Iris pigment epithelial cell (primary cell): ENCODE data around the gene KCNB1.

ENCODE experiments used
- DNase-seq: peaks from one replicate; pipeline ENCODE4 v3.0.0-alpha.2; 2011; ENCODE audit warnings: low read depth

The KCNB1 gene

GRCh38 chr20:49409302-49409974 lies 73.0 kb downstream of the KCNB1 start:
- no peak for DNase-seq

GRCh38 chr20:49408509-49409104 lies 73.9 kb downstream of the KCNB1 start:
- no peak for DNase-seq

GRCh38 chr20:49406666-49407065 lies 75.8 kb downstream of the KCNB1 start:
- no peak for DNase-seq

DNA sequence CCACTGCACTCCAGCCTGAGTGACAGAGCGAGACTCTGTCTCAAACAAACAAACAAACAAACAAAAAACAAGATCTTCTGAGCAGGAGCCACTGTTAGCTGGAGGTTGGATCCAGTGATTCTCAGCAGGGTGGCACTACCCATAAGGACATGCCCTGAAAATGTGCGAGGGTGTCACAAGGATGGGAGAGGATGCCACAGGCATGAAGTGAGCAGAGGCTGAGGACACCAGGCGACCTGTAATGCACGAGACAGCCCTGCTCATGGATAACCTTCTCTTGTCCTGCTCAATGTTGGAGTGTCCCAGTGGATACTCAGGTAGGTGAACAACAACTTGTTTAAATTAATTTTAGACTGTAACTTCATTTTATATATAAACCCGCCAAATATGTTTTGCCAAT lies 76.8 kb downstream of the KCNB1 start:
- DNase-seq = no peak

DNA sequence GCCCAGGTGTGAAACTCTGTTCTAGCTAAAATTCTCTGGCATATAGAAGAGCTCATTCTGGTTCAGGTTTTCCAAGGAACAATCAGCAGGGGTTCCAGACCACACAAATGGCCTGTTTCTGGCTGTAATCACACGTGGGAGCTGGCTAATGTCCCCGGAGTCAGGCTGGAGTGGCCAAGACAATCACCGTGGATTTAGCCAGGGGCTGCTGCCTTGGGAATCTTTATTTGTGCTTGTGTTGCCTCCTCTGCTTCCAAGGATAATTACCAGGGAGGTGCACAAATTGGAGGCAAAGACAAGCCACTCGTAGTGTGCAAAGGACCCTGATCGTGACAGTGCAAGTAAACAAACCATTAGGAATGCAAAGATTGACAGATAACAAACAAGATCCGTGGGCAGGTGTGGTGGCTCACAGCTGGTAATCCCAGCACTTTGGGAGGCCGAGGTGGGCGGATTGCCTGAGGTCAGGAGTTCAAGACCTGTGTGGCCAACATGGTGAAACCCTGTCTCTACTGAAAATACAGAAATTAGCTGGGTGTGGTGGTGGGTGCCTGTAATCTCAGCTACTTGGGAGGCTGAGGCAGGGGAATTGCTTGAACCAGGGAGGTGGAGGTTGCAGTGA lies 77.3 kb downstream of the KCNB1 start:
- DNase-seq = no peak

GRCh38 chr20:49404461-49404860 lies 78.0 kb downstream of the KCNB1 start:
- no peak for DNase-seq

GRCh38 chr20:49403911-49404310 lies 78.6 kb downstream of the KCNB1 start:
- DNase-seq = no peak

DNA sequence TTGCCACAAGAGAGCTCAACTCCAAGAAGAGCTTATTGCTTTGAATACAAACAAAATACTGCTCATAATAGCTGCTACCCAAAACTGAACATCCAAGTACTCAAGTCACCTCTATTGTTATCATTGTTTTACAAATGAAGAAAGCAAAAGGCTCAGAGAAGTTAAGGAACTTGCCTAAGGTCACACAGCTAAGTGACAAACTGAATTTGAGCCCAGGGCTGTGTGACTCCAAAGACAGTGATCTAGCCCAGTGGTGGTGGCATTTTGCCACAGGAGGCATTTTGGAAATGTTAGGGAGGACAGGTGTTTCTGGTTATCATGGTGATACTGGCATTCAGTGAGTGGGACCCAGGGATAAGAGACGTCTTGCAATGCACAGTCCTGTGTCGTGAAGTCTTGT lies 79.5 kb downstream of the KCNB1 start:
- no peak for DNase-seq

- DNase-seq = peak; percentile 62
Observed at GRCh38 chr20:49400904-49401303, 81.6 kb downstream of the KCNB1 start.

GRCh38 chr20:49400410-49400809 lies 82.1 kb downstream of the KCNB1 start:
- peak; percentile 36 for DNase-seq

GRCh38 chr20:49399329-49399728 lies 83.1 kb downstream of the KCNB1 start:
- peak; percentile 50 for DNase-seq

- DNase-seq = no peak
Observed at GRCh38 chr20:49398401-49399144, 83.9 kb downstream of the KCNB1 start.

GRCh38 chr20:49397525-49397924 lies 84.9 kb downstream of the KCNB1 start:
- peak; percentile 49 for DNase-seq

- DNase-seq = no peak
Observed at GRCh38 chr20:49396230-49396629, 86.2 kb downstream of the KCNB1 start.

- DNase-seq = no peak
Observed at GRCh38 chr20:49395659-49396058, 86.8 kb downstream of the KCNB1 start.

DNA sequence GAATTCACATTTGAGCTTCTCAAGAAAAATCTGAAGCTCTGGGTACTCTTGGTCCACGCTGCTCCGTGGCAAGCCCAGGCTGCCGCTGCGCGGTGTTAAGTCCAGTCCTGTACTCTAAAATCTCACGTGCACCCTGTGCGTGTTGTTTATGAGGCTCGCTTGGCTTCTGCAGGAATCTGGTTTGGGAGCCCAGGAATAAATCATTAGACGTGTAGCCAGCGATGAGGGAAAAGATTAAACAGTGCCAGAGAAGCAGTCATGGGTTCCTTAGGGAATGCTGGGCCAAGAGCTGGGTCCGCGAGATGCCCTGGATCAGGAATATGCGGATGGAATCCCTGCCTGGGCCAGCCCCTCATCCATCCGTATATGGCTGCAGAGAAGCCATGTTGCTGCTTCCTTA lies 87.3 kb downstream of the KCNB1 start:
- no peak for DNase-seq

DNA sequence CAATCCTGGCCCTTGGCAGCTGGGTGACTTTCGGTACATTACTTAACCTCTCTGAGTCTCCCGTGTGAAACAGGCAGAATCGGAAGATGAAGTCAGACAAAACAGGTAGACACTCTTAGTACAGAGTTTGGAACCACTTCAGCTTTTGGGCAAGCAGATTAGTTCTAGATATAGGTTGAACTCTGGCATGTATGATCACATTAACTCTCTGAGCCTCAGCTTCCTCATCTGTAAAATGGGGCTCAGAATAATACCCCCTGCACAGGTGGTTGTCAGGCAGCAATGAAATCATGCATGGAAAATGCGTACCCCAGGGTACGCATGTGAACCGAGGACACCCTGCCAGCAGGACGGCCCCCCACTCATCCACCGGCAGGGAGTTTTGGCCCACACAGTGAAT lies 87.7 kb downstream of the KCNB1 start:
- DNase-seq = no peak

- peak; percentile 21 for DNase-seq
Observed at GRCh38 chr20:49394264-49394663, 88.2 kb downstream of the KCNB1 start.

DNA sequence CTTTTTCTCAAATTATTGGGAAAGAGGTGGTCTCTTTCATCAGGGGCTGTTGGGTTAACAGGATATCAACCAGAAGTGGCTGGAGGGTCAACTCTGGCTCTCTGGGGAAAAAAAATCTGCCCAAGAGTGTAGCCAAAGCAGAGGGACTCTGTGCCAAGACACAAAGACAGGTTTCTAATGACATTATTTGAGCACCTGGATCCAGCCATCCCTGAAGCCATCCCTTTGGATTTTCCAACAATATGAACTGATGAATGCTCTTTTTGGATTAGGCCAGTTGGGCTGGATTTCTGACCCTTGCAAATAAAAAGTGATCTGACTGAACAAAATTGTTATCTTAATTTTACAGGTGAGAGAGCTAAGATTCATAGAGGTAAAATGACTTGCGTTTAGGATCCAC lies 88.7 kb downstream of the KCNB1 start:
- DNase-seq = no peak

- DNase-seq = no peak
Observed at GRCh38 chr20:49392745-49393144, 89.7 kb downstream of the KCNB1 start.

GRCh38 chr20:49391404-49392245 lies 90.8 kb downstream of the KCNB1 start:
- DNase-seq = no peak

GRCh38 chr20:49389854-49390253 lies 92.6 kb downstream of the KCNB1 start:
- DNase-seq = no peak
